HG03457 (cell line): ENCODE data around the gene TIMM23B.
"Not testable (repeated sequence)": the region's sequence is repeated elsewhere in the genome, so short reads cannot be mapped to it uniquely, and the experiment has no call there.

Source experiments
- ATAC-seq: cut with Tn5 transposase; IDR thresholded peaks from one replicate; pipeline ENCODE4 v1.9.1; 2021; ENCODE audit warnings: moderate number of reproducible peaks; ENCODE audit not compliant: unreplicated experiment

TIMM23B gene

GRCh38 chr10:49972094-49972493 lies 30.2 kb downstream of the TIMM23B start:
- ATAC-seq = not testable (repeated sequence)

GRCh38 chr10:49977756-49978155 lies 35.9 kb downstream of the TIMM23B start:
- not testable (repeated sequence) for ATAC-seq

DNA sequence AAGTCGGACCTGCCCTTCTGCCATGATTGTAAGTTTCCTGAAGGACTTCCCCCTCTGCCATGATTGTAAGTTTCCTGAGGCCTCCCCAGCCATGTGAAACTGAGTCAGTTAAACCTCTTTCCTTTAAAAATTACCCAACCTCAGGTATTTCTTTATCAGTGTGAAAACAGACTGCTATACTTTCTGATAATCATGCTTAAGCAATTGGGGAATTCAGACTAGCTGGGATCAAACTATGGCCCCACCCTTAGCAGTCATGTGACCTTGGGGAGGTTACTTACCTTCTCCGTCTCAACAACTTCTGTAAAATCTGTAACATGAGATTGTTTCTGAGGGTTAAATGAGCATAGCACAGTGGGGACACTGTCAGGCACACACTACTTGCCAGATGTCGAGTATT lies 45.4 kb downstream of the TIMM23B start:
- ATAC-seq = not testable (repeated sequence)

DNA sequence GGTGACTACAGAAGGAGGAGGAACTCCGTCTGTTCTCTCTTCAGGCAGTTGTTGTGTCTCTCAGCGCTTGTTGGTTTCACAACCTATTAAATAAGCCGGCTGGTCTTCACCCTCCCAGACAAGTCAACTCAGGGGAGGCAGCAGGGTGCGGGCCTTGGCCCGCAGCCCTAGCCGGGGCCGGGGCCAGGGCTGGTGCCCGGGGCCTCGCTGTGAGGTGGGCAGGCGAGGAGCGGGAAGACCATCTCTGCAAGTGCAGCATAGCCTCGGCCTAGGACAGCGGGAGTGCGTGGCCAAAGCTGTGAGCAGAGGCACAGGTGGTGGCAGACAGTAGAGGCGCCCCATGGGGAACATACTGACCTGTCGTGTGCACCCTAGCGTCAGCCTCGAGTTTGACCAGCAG lies 46.5 kb downstream of the TIMM23B start, which contains the start of gene AGAP6:
Gene AGAP6, plus strand, starts transcription at position 31 of the 400 bp plus-strand sequence. Its CDS starts 310 bp downstream, at position 341.
- not testable (repeated sequence) for ATAC-seq

DNA sequence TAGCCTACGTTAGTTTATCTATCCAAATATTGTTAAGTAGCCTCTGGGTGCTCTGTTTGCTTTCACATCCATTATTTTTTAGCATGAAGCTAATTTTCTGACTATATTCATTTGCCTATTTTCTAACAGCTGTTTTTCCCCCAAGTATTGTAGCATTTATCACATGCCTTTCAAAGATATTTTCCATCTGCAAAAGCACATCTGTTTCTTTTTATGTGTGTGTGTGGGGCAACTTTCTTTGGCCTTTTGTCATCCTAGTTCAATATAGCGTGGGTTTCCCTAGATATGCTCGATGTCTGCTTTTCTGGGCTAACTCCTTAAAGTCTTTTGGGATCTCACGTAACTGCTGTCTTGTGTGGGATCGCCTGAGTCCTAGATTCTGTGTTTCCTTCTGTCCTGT lies 53.5 kb downstream of the TIMM23B start:
- not testable (repeated sequence) for ATAC-seq

DNA sequence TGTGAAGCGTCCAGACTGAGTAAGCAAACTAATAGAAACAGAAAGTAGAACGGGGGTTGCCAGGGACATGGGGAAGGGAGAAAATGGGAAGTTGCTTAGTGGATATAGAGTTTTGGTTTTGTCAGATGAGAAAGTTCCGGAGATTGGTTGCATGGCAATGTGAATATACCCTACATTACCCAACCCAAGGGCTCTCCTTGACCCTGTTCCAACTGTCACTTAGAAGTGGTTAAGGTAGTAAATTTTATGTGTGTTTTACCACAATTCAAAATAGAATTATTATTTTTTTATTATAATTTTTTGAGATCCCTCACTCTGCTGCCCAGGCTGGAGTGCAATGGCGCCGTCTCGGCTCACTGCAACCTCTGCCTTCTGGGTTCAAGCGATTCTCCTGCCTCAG lies 72.2 kb downstream of the TIMM23B start:
- not testable (repeated sequence) for ATAC-seq

DNA sequence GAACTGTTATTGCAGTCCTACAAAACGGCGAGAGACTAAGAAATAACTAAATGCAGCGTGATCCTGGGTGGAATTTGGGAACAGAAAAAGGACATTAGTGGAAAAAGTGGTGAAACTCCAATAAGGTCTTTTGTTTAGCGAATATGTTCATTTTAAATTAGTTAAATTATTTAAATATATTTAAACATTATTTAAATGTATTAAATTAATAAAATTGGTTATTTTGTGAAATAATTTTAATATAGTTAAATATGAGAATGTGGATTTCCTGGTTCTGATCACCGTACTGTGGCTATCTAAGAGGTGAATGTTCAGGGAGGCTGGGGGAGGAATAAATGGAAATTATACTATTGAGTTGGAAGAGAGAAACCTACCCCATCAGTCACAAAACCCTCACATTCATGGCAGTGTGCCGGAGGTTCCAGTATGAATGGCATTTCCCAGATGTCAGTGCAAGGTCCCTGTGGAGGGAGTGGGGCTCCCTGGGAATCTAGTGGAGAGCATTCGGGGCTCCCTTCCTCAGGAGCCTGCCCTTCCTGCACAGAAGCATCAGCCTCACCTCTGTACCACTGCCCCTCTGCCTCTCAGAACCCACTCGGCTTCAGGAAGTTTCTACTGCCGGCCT lies 73.9 kb downstream of the TIMM23B start:
- ATAC-seq = not testable (repeated sequence)

GRCh38 chr10:50016926-50017325 lies 75.1 kb downstream of the TIMM23B start:
- not testable (repeated sequence) for ATAC-seq

GRCh38 chr10:50017646-50018045 lies 75.8 kb downstream of the TIMM23B start:
- not testable (repeated sequence) for ATAC-seq

DNA sequence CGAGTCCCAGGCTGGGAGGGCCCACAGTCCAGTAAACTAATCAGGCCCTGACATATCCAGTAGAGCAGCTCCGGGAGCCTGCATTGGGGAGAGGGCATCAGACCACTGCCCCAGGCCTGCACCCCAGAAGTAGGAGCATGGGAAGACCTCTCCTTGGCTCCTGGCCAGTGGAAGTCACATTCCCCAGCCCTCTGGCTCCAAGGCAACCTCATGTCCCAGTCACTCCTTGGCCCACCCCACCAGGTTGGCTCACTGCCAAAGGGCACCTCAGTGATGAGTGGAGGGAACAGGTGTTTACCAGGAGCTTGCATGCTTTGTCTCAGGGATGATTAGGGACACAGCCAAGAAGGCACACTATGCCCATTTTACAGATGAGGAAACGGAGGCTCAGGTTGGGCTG lies 77.4 kb downstream of the TIMM23B start:
- ATAC-seq = not testable (repeated sequence)

DNA sequence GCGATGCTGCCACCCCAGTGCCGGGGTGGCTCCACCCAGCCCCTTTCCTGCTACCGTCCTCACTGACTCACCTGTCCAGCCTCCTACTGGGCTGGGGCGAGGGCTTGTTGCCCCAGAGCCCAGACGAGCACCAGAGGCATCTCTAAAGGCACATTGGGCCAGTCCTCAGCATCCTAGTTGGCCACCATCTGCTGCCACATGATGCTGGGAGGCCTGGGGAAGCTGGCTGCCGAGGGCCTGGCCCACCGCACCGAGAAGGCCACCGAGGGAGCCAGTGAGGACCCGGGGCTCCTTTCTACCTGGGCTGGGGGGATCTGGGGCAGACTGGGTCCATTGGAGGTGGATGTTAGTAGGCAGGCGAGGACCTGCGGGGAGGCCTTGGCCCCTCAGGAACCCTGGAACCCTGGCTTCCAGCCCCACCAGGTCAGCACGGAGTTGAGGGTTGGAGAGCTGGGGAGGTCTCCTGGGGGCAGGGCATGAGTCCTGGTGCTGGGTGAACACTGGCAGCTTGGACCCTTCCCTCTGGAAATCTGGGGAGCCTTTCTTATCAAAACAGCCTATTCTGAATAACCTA lies 78.7 kb downstream of the TIMM23B start:
- not testable (repeated sequence) for ATAC-seq

GRCh38 chr10:50021646-50022045 lies 79.8 kb downstream of the TIMM23B start:
- ATAC-seq = no peak
